Endodermal cell (in vitro differentiated cells): ENCODE data around the gene TRAPPC3. TPM values are rescaled to one million over a fixed set of nuclear protein-coding genes. Genes with fewer than 3 reads are reported as not detected.

Experiments used
- DNase-seq: peaks from one replicate; pipeline ENCODE4 v3.0.0-alpha.2; 2017
- H3K27ac ChIP-seq: 2 replicates; pipeline ENCODE4 v1.5.1; 2013; ENCODE audit warnings: mild to moderate bottlenecking, low read depth, low read length, moderate library complexity
- H3K27me3 ChIP-seq: 2 replicates; pipeline ENCODE4 v1.6.1; 2013; ENCODE audit warnings: mild to moderate bottlenecking, low read length, moderate library complexity; ENCODE audit not compliant: insufficient read depth, control insufficient read depth, poor library complexity, severe bottlenecking
- H3K36me3 ChIP-seq: 2 replicates; pipeline ENCODE4 v1.7.0; 2013; ENCODE audit warnings: mild to moderate bottlenecking, low read length, moderate library complexity; ENCODE audit not compliant: control insufficient read depth, insufficient read depth
- H3K4me1 ChIP-seq: one replicate; pipeline ENCODE4 v1.7.0; 2013; ENCODE audit warnings: low read length; ENCODE audit not compliant: control insufficient read depth, insufficient read depth
- H3K4me3 ChIP-seq: 2 replicates; pipeline ENCODE4 v1.5.1; 2013; ENCODE audit warnings: mild to moderate bottlenecking, low read length, moderate library complexity
- H3K9ac ChIP-seq: 2 replicates; pipeline ENCODE4 v1.6.1; 2013; ENCODE audit warnings: mild to moderate bottlenecking, low read length, moderate library complexity; ENCODE audit not compliant: poor library complexity, severe bottlenecking; ENCODE audit errors: extremely low read depth
- H3K9me3 ChIP-seq: 2 replicates; pipeline ENCODE4 v1.6.1; 2013; ENCODE audit warnings: mild to moderate bottlenecking, low read length, moderate library complexity; ENCODE audit not compliant: control insufficient read depth
- H3K27ac Mint-ChIP-seq: 2 replicates; pipeline ENCODE4 v1.8.0; 2020; ENCODE audit warnings: mixed read lengths
- H3K27me3 Mint-ChIP-seq: 2 replicates; pipeline ENCODE4 v1.8.0; 2021; ENCODE audit warnings: mild to moderate bottlenecking, mixed read lengths; ENCODE audit not compliant: insufficient read depth
- H3K36me3 Mint-ChIP-seq: 2 replicates; pipeline ENCODE4 v1.8.0; 2020; ENCODE audit warnings: low read depth, mixed read lengths
- H3K4me1 Mint-ChIP-seq: 2 replicates; pipeline ENCODE4 v1.8.0; 2020; ENCODE audit warnings: mixed read lengths
- H3K4me3 Mint-ChIP-seq: 2 replicates; pipeline ENCODE4 v1.8.0; 2020; ENCODE audit warnings: mild to moderate bottlenecking, moderate library complexity, mixed read lengths
- H3K9me3 Mint-ChIP-seq: 2 replicates; pipeline ENCODE4 v1.8.0; 2020; ENCODE audit warnings: mild to moderate bottlenecking, mixed read lengths
- WGBS, 2 experiments: methylation state at CpG; one replicate each; pipeline versions ENCODE4 v1.1.5 to v1.1.7; 2013; ENCODE audit warnings: missing lambda C conversion rate in 2 of 2, mixed read lengths in 1 of 2; ENCODE audit not compliant: insufficient coverage in 1 of 2, insufficient read length in 1 of 2; 5-methylcytosine and 5-hydroxymethylcytosine counted together
- total RNA-seq, 2 donors: library from RNA; stranded (reverse); fragmentation: NEBNext Ultra II Directional in 1 of 2; extraction: Animal tissue kit (Norgen Biotek cat#: 25700) in 1 of 2; gene quantifications; 2 replicates in 1 of 2; 3 replicates in 1 of 2; pipeline ENCODE4 v1.2.1, GENCODE V29; 2021
- TF ChIP-seq, protein P1 (sequence below): fragments of 200-600 bp; sonication (generic); conservative IDR thresholded peaks from 2 replicates; pipeline ENCODE4 v1.5.0; 2021; ENCODE audit warnings: antibody characterized with exemption, mild to moderate bottlenecking

TRAPPC3 gene
- total RNA-seq, 2 donors from 2014 or later = 61.5 to 79.9 TPM

DNA sequence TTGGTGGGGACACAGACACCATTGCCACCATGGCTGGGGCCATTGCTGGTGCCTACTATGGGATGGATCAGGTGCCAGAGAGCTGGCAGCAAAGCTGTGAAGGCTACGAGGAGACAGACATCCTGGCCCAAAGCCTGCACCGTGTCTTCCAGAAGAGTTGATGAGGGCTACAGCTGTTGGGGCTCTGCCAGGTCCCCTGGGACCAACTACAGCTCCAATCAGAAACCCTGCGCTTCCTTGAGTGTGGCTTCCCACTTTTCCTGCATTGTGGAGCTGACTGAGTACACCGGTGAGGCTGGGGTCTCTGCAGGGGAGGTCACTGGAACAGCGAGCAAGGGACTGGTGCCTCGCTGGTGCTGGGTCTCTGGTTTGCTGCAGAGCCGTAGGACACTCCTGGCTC, 56.1 kb downstream of the TRAPPC3 start:
- H3K4me3 Mint-ChIP-seq = no peak overlapping the region
- DNase-seq = no peak

DNA sequence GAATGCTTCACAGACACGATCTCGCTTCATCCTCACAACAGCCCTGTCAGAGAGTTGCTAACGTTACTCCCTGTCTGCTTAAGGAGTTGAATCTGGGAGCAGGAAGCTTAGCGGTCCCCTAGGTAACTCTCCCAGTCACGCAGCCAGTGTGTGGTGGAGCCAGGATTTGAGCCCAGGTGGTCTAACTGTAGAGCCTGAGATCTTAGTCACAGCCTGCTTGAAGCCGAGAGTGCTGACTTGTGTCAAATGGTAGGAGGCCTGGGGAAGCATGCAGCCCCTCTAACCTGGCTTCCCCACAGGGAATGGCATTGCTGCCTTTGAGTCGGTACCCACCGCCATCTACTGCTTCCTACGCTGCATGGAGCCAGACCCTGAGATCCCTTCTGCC, 56.5 kb downstream of the TRAPPC3 start:
- Histone ChIP-seq H3K9me3 (no peaks in the 10 kb centered on the region), H3K9ac (no peak overlapping the region), H3K27me3 (no peaks in the 10 kb centered on the region), H3K4me1 (no peaks in the 10 kb centered on the region), H3K4me3 (no peak overlapping the region), H3K36me3 (peaks cover 49% of the 10 kb centered on the region), H3K27ac (no peak overlapping the region)
- Mint-ChIP-seq H3K27me3 (no peaks in the 10 kb centered on the region), H3K36me3 (peaks cover 31% of the 10 kb centered on the region), H3K4me3 (no peak overlapping the region), H3K4me1 (peaks cover 11% of the 10 kb centered on the region), H3K27ac (no peak overlapping the region), H3K9me3 (no peaks in the 10 kb centered on the region)
- no peak for DNase-seq
- 92 to 93% methylated on average over 6 to 9 of the region's 9 CpGs for WGBS, 2 experiments
- TF ChIP-seq, protein P1, sequence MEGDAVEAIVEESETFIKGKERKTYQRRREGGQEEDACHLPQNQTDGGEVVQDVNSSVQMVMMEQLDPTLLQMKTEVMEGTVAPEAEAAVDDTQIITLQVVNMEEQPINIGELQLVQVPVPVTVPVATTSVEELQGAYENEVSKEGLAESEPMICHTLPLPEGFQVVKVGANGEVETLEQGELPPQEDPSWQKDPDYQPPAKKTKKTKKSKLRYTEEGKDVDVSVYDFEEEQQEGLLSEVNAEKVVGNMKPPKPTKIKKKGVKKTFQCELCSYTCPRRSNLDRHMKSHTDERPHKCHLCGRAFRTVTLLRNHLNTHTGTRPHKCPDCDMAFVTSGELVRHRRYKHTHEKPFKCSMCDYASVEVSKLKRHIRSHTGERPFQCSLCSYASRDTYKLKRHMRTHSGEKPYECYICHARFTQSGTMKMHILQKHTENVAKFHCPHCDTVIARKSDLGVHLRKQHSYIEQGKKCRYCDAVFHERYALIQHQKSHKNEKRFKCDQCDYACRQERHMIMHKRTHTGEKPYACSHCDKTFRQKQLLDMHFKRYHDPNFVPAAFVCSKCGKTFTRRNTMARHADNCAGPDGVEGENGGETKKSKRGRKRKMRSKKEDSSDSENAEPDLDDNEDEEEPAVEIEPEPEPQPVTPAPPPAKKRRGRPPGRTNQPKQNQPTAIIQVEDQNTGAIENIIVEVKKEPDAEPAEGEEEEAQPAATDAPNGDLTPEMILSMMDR = no peak

More for the DNA sequence above, 56.1 kb downstream of the TRAPPC3 start:
- Histone ChIP-seq H3K9me3 (no peaks in the 10 kb centered on the region), H3K36me3 (peaks cover 49% of the 10 kb centered on the region), H3K9ac (no peak overlapping the region), H3K4me3 (no peak overlapping the region), H3K4me1 (no peaks in the 10 kb centered on the region), H3K27ac (no peak overlapping the region), H3K27me3 (no peaks in the 10 kb centered on the region)
- WGBS, 2 experiments = 93 to 100% methylated on average over 6 to 7 of the region's 7 CpGs
- Mint-ChIP-seq H3K4me1 (peaks cover 11% of the 10 kb centered on the region), H3K36me3 (peaks cover 31% of the 10 kb centered on the region), H3K9me3 (no peaks in the 10 kb centered on the region), H3K27me3 (no peaks in the 10 kb centered on the region), H3K27ac (no peak overlapping the region)
- TF ChIP-seq, protein P1 = no peak

DNA sequence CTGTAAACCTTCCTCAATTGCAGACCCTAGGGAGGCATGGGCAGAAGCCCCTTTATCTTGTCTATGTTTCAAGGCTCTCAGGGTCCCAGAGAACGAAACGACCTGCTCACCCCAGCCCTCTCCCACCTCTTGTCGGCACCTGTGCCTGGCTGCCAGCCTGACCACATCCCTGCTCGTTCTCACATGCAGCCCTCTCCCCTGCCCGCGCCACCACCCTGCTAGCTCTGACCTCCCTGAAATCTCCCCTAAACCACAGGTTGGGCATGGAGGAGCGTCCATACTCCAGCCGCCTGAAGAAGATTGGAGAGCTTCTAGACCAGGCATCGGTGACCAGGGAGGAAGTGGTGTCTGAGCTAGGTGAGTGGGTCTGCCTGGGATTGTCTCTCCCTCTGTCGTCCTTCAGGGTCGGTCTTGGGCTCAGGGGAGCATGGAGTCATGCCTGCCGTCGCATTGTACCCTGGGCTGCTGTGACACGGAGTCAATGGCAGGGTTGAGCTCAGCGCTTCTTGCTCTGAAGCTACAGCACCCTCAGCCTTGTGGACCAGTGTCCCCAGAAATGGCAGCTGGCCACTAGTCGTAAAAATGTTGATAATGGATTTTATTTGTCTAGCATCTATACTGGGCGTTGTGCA, 57.0 kb downstream of the TRAPPC3 start:
- DNase-seq = no peak
- no peaks in the 10 kb centered on the region for H3K4me1 ChIP-seq
- H3K4me3 ChIP-seq = no peak overlapping the region
- H3K27ac Mint-ChIP-seq = no peak overlapping the region
- peaks cover 31% of the 10 kb centered on the region for H3K36me3 Mint-ChIP-seq
- no peaks in the 10 kb centered on the region for H3K27me3 ChIP-seq
- H3K27ac ChIP-seq = no peak overlapping the region
- no peaks in the 10 kb centered on the region for H3K9me3 Mint-ChIP-seq
- WGBS, 2 experiments = 94 to 97% methylated on average over 15 to 17 of the region's 17 CpGs
- TF ChIP-seq, protein P1 = no peak
- no peak overlapping the region for H3K4me3 Mint-ChIP-seq
- H3K4me1 Mint-ChIP-seq = peaks cover 11% of the 10 kb centered on the region
- no peak overlapping the region for H3K9ac ChIP-seq
- no peaks in the 10 kb centered on the region for H3K27me3 Mint-ChIP-seq
- no peaks in the 10 kb centered on the region for H3K9me3 ChIP-seq
- peaks cover 49% of the 10 kb centered on the region for H3K36me3 ChIP-seq
